ENCODE measurements around the gene KCNN4. TPM values are rescaled to one million over a fixed set of nuclear protein-coding genes. Genes with fewer than 3 reads are reported as not detected.

The KCNN4 gene
- total and polyA plus RNA-seq, 2 experiments from 2014 or later, result 0.86 to 3.2 TPM

DNA sequence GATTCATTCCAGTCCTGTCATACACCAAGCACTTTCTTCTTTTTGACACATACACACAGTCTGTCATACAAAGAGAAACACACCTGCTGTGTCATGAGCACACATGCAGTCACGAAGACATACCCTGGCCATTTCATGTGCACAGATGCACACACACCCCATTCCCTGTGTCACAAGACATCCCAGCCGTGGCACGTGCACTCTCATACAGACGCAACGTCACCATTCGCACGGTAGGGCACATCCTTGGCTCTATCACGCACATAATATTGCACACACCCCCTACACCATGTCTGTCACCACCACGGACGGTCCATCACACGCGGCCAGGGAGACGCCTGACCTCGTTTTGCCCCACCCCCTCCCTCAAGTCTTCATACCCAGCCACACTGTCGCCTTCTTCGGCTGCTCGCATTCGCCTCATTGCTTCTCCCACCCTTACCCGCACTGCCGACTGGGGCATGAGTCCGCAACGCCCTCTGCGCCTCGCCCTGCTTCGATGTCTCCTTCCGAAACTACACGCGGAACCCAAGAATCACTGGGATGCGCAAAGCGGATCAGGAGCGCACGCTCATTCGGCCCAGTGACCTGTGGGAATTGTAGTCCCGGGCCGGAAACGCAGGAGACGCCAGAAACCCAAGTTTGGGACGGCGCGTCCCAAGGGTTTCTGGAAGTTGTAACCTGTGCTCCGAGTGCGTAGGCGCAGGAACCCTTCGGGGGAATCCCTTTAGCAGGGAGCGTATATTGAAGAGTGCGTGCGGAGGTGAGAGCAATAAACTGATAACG lies 39.5 kb upstream of the KCNN4 start:
- H3K36me3 ChIP-seq (ENCODE audit: insufficient read depth), result no peaks in the 10 kb centered on the region
- no peak overlapping the region for H3K27ac Mint-ChIP-seq
- peak; percentile 91 for DNase-seq (ENCODE audit: low spot score)
- no peaks in the 10 kb centered on the region for H3F3A ChIP-seq (replicated peaks; ENCODE audit: low read depth)
- peak; percentile 92 for ATAC-seq
- peak overlapping the region; percentile 98; the same call in 1 of the 2 replicates for H2AFZ ChIP-seq
- H3K27me3 ChIP-seq (ENCODE audit: insufficient read depth), result peaks cover 21% of the 10 kb centered on the region
- H3K9me3 Mint-ChIP-seq, result peaks cover 44% of the 10 kb centered on the region
- peak overlapping the region; percentile 63; the same call in 2 of the 3 replicates for H3K4me3 Mint-ChIP-seq
- peak overlapping the region; percentile 45 for H3K4me3 ChIP-seq
- peaks cover 10% of the 10 kb centered on the region for H3K9me2 ChIP-seq (ENCODE audit: insufficient read depth)
- H3K36me3 Mint-ChIP-seq (ENCODE audit: low read depth), result peaks cover 9% of the 10 kb centered on the region; the same call in 2 of the 3 replicates
- H4K20me1 ChIP-seq (replicated peaks; ENCODE audit: insufficient read depth), result no peaks in the 10 kb centered on the region
- H3K4me2 ChIP-seq, result peak overlapping the region; percentile 72
- no peaks in the 10 kb centered on the region for H3K4me1 Mint-ChIP-seq
- TF ChIP-seq, protein P1, sequence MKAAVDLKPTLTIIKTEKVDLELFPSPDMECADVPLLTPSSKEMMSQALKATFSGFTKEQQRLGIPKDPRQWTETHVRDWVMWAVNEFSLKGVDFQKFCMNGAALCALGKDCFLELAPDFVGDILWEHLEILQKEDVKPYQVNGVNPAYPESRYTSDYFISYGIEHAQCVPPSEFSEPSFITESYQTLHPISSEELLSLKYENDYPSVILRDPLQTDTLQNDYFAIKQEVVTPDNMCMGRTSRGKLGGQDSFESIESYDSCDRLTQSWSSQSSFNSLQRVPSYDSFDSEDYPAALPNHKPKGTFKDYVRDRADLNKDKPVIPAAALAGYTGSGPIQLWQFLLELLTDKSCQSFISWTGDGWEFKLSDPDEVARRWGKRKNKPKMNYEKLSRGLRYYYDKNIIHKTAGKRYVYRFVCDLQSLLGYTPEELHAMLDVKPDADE (IDR thresholded peaks at IDR 0.05), result peak; percentile 73
- TF ChIP-seq, protein P2, sequence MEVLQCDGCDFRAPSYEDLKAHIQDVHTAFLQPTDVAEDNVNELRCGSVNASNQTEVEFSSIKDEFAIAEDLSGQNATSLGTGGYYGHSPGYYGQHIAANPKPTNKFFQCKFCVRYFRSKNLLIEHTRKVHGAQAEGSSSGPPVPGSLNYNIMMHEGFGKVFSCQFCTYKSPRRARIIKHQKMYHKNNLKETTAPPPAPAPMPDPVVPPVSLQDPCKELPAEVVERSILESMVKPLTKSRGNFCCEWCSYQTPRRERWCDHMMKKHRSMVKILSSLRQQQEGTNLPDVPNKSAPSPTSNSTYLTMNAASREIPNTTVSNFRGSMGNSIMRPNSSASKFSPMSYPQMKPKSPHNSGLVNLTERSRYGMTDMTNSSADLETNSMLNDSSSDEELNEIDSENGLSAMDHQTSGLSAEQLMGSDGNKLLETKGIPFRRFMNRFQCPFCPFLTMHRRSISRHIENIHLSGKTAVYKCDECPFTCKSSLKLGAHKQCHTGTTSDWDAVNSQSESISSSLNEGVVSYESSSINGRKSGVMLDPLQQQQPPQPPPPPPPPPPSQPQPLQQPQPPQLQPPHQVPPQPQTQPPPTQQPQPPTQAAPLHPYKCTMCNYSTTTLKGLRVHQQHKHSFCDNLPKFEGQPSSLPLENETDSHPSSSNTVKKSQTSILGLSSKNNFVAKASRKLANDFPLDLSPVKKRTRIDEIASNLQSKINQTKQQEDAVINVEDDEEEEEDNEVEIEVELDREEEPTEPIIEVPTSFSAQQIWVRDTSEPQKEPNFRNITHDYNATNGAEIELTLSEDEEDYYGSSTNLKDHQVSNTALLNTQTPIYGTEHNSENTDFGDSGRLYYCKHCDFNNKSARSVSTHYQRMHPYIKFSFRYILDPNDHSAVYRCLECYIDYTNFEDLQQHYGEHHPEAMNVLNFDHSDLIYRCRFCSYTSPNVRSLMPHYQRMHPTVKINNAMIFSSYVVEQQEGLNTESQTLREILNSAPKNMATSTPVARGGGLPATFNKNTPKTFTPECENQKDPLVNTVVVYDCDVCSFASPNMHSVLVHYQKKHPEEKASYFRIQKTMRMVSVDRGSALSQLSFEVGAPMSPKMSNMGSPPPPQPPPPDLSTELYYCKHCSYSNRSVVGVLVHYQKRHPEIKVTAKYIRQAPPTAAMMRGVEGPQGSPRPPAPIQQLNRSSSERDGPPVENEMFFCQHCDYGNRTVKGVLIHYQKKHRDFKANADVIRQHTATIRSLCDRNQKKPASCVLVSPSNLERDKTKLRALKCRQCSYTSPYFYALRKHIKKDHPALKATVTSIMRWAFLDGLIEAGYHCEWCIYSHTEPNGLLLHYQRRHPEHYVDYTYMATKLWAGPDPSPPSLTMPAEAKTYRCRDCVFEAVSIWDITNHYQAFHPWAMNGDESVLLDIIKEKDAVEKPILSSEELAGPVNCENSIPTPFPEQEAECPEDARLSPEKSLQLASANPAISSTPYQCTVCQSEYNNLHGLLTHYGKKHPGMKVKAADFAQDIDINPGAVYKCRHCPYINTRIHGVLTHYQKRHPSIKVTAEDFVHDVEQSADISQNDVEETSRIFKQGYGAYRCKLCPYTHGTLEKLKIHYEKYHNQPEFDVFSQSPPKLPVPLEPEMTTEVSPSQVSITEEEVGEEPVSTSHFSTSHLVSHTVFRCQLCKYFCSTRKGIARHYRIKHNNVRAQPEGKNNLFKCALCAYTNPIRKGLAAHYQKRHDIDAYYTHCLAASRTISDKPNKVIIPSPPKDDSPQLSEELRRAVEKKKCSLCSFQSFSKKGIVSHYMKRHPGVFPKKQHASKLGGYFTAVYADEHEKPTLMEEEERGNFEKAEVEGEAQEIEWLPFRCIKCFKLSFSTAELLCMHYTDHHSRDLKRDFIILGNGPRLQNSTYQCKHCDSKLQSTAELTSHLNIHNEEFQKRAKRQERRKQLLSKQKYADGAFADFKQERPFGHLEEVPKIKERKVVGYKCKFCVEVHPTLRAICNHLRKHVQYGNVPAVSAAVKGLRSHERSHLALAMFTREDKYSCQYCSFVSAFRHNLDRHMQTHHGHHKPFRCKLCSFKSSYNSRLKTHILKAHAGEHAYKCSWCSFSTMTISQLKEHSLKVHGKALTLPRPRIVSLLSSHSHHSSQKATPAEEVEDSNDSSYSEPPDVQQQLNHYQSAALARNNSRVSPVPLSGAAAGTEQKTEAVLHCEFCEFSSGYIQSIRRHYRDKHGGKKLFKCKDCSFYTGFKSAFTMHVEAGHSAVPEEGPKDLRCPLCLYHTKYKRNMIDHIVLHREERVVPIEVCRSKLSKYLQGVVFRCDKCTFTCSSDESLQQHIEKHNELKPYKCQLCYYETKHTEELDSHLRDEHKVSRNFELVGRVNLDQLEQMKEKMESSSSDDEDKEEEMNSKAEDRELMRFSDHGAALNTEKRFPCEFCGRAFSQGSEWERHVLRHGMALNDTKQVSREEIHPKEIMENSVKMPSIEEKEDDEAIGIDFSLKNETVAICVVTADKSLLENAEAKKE (CRISPR knock-in tag; IDR thresholded peaks at IDR 0.05), result no peak
- H3K79me2 ChIP-seq (replicated peaks; ENCODE audit: insufficient read depth), result no peaks in the 10 kb centered on the region
- H3K27me3 Mint-ChIP-seq (ENCODE audit: insufficient read depth, low read depth, poor library complexity), result peaks cover 11% of the 10 kb centered on the region
- no peak overlapping the region for H3K27ac ChIP-seq (ENCODE audit: low read depth)
- H3K4me1 ChIP-seq (ENCODE audit: insufficient read depth), result no peaks in the 10 kb centered on the region

DNA sequence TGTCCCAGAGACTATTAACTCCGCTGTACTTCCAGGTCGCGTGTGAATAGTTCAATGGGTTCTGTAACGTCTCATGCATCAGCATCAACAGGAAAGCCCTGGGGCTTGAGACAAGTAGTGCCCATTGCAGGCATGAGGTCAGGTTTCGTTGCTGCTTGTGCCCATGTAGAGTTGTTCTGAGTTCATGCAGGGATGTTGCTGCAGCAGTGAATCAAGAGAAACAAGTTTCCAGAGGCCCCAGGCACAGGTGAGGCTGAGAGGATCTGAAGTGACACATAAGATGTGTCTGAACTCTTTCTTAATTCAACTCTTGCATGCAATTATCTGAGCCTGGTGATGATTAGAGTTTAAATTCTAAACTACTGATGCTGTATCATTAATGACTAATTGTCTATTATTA lies 37.7 kb upstream of the KCNN4 start:
- Mint-ChIP-seq H3K4me1 (no peaks in the 10 kb centered on the region), H3K9me3 (peaks cover 46% of the 10 kb centered on the region), H3K4me3 (no peak overlapping the region), H3K27ac (no peak overlapping the region), H3K36me3 (ENCODE audit: low read depth) (peaks cover 9% of the 10 kb centered on the region; the same call in 2 of the 3 replicates), H3K27me3 (ENCODE audit: insufficient read depth, low read depth, poor library complexity) (peaks cover 9% of the 10 kb centered on the region)
- Histone ChIP-seq H3K27ac (ENCODE audit: low read depth) (no peak overlapping the region), H3K27me3 (ENCODE audit: insufficient read depth) (peaks cover 13% of the 10 kb centered on the region), H3K4me3 (no peak overlapping the region), H2AFZ (no peak overlapping the region), H3K36me3 (ENCODE audit: insufficient read depth) (no peaks in the 10 kb centered on the region), H4K20me1 (replicated peaks; ENCODE audit: insufficient read depth) (no peaks in the 10 kb centered on the region), H3K79me2 (replicated peaks; ENCODE audit: insufficient read depth) (no peaks in the 10 kb centered on the region), H3K4me1 (ENCODE audit: insufficient read depth) (no peaks in the 10 kb centered on the region), H3F3A (replicated peaks; ENCODE audit: low read depth) (no peaks in the 10 kb centered on the region), H3K4me2 (no peak overlapping the region), H3K9me2 (ENCODE audit: insufficient read depth) (peaks cover 7% of the 10 kb centered on the region; the same call in 1 of the 2 replicates)
- ATAC-seq (no peak), DNase-seq (ENCODE audit: low spot score) (no peak)
- TF ChIP-seq ZNF114 (CRISPR knock-in tag; IDR thresholded peaks at IDR 0.05) (no peak), STAT1 (IDR thresholded peaks at IDR 0.05; ENCODE audit: unreplicated experiment) (no peak)
